ENCODE results near the gene EXOC3L1.

DNA sequence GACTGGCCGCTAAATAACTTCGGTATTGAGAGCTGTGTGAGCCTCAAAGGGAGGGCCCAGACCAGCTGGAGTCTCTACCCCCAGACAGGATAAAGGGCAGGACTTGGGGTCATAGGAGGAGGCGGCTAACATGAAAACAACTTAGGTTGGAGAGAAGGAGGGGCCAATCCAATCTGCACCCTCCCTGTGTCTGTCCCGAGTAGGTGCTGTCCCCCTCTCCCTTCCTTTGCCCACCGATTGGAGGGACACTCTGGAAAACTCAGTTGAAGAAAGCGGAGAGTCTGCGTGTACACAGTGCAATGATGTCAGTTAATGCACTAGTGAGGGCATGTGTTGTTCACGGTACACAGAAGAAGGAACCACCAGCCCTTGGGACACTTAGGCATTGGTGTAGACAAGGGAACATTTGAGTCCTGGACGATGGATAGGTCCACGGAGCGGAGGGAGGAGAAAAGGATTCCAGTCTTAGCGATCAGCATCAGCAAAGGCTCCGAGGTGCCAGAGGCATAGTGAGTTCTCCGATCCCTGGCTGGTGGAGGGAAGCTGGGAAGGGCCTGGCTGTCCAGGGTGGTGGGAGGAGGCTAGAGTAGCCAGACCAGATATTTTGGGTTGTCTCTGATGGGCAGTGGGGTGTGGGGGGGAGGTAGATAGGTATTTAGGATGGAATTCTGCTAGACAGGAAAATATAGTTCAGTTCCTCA, 18.8 kb downstream of the EXOC3L1 start:
- TF ChIP-seq, protein P1, sequence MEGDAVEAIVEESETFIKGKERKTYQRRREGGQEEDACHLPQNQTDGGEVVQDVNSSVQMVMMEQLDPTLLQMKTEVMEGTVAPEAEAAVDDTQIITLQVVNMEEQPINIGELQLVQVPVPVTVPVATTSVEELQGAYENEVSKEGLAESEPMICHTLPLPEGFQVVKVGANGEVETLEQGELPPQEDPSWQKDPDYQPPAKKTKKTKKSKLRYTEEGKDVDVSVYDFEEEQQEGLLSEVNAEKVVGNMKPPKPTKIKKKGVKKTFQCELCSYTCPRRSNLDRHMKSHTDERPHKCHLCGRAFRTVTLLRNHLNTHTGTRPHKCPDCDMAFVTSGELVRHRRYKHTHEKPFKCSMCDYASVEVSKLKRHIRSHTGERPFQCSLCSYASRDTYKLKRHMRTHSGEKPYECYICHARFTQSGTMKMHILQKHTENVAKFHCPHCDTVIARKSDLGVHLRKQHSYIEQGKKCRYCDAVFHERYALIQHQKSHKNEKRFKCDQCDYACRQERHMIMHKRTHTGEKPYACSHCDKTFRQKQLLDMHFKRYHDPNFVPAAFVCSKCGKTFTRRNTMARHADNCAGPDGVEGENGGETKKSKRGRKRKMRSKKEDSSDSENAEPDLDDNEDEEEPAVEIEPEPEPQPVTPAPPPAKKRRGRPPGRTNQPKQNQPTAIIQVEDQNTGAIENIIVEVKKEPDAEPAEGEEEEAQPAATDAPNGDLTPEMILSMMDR (conservative IDR thresholded peaks at IDR 0.05; ENCODE audit: low read depth, low read length) = no peak
- TF ChIP-seq EZH2 (IDR thresholded peaks at IDR 0.05; ENCODE audit: low read length, unreplicated experiment) = no peak
